Gastroesophageal sphincter (tissue), 4 donors: ENCODE results near the gene NAA30. TPM values are rescaled to one million over a fixed set of nuclear protein-coding genes. Genes with fewer than 3 reads are reported as not detected.

Source experiments
- ATAC-seq: fragments of 150-250 bp; one replicate; pipeline ENCODE4 v1.9.1; 2016; ENCODE audit warnings: mild to moderate bottlenecking, moderate library complexity
- H3K27ac ChIP-seq, 4 donors: fragments of 200-600 bp; sonication (generic) in 3 of 4; 1 replicate in 3 of 4; 2 replicates in 1 of 4; pipeline ENCODE4 v1.5.1; 2016 to 2019
- H3K27me3 ChIP-seq: fragments of 200-600 bp; sonication (generic); one replicate; pipeline ENCODE4 v1.5.1; 2019
- H3K36me3 ChIP-seq, 2 donors: fragments of 200-600 bp; sonication (generic); one replicate each; pipeline ENCODE4 v1.5.1; 2019; ENCODE audit warnings: control low read depth in 1 of 2
- H3K4me1 ChIP-seq, 3 donors: fragments of 200-600 bp; sonication (generic); 1 replicate in 2 of 3; 2 replicates in 1 of 3; pipeline ENCODE4 v1.5.1; 2016 to 2019; ENCODE audit warnings: control low read depth in 2 of 3
- H3K4me3 ChIP-seq, 2 donors: fragments of 200-600 bp; sonication (generic); one replicate each; pipeline ENCODE4 v1.5.1; 2019; ENCODE audit warnings: mild to moderate bottlenecking in 1 of 2, moderate library complexity in 1 of 2
- H3K9me3 ChIP-seq, 3 donors: fragments of 200-600 bp; sonication (generic); one replicate each; pipeline ENCODE4 v1.5.1; 2017 to 2019; ENCODE audit warnings: control low read depth in 2 of 3
- EP300 ChIP-seq: sonication (generic); formaldehyde crosslinking; IDR thresholded peaks from one replicate; pipeline ENCODE4 v1.6.1; 2017; ENCODE audit warnings: antibody characterized with exemption, mild to moderate bottlenecking
- POLR2A ChIP-seq, 2 donors: fragments of 450-650 bp; IDR thresholded peaks; one replicate each; pipeline ENCODE4 v1.6.1; 2017; ENCODE audit warnings: antibody characterized with exemption in 2 of 2, mild to moderate bottlenecking in 2 of 2, moderate library complexity in 1 of 2
- POLR2AphosphoS5 ChIP-seq: sonication (generic); formaldehyde crosslinking; IDR thresholded peaks from one replicate; pipeline ENCODE4 v1.6.1; 2017; ENCODE audit warnings: antibody characterized with exemption
- WGBS, 2 donors: methylation state at CpG; one replicate each; pipeline ENCODE4 v1.1.5; 2018; ENCODE audit warnings: low coverage in 1 of 2; 5-methylcytosine and 5-hydroxymethylcytosine counted together
- total RNA-seq, 4 donors: library from RNA; depleted of rRNA; stranded (reverse); fragments of >200 nt; gene quantifications; one replicate each; pipeline ENCODE4 v1.1.0, GENCODE V29; 2016
- TF ChIP-seq, protein P1 (sequence below), 4 experiments: fragments of 200-600 bp in 2 of 4; fragments of 450-650 bp in 2 of 4; sonication (generic) in 1 of 4; IDR thresholded peaks; one replicate each; pipeline ENCODE4 v1.5.1; 2017 to 2019; ENCODE audit warnings: antibody characterized with exemption in 4 of 4, mild to moderate bottlenecking in 2 of 4, moderate library complexity in 2 of 4

The NAA30 gene
- total RNA-seq, 4 donors from 2014 or later: 17.8 to 32.9 (median 27.1) TPM

GRCh38 chr14:57400556-57401494 is 10.4 kb downstream of the NAA30 start:
- H3K4me3 ChIP-seq: no peak overlapping the region
- H3K27me3 ChIP-seq: no peaks in the 10 kb centered on the region
- H3K9me3 ChIP-seq: no peaks in the 10 kb centered on the region
- H3K27ac ChIP-seq: no peak overlapping the region
- WGBS, 2 donors: 82 to 91% methylated on average over 4 of the region's 4 CpGs
- no peak for TF ChIP-seq EP300
- TF ChIP-seq, protein P1, sequence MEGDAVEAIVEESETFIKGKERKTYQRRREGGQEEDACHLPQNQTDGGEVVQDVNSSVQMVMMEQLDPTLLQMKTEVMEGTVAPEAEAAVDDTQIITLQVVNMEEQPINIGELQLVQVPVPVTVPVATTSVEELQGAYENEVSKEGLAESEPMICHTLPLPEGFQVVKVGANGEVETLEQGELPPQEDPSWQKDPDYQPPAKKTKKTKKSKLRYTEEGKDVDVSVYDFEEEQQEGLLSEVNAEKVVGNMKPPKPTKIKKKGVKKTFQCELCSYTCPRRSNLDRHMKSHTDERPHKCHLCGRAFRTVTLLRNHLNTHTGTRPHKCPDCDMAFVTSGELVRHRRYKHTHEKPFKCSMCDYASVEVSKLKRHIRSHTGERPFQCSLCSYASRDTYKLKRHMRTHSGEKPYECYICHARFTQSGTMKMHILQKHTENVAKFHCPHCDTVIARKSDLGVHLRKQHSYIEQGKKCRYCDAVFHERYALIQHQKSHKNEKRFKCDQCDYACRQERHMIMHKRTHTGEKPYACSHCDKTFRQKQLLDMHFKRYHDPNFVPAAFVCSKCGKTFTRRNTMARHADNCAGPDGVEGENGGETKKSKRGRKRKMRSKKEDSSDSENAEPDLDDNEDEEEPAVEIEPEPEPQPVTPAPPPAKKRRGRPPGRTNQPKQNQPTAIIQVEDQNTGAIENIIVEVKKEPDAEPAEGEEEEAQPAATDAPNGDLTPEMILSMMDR (IDR thresholded peaks at IDR 0.05): no peak
- TF ChIP-seq POLR2A (IDR thresholded peaks at IDR 0.05): no peak
- no peak for TF ChIP-seq POLR2AphosphoS5
- peaks cover 0 to 29% (median 0%) of the 10 kb centered on the region in 3 donors for H3K4me1 ChIP-seq
- H3K36me3 ChIP-seq: peaks cover 0 to 64% of the 10 kb centered on the region in 2 donors
- no peak for ATAC-seq

DNA sequence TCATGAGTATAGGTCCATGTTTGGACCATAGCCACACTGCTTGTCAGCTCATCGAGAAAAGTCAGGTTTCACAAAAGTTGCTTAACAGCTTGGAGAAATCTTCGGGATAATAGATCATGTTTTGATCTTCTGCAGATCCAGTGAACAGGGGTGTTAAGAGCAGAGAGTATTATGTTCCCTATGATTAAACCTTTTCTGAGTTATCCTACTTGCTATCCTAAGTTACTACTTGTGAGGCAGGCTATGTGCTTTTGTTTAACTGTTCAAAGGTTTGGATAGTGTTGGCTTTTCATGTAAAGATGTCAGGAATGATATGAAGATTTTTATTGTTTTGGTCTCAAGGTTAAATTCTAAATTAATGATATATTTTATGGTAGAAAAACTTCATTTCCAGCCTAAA is 11.1 kb downstream of the NAA30 start:
- TF ChIP-seq EP300 (no peak), POLR2AphosphoS5 (no peak), POLR2A (IDR thresholded peaks at IDR 0.05) (no peak)
- TF ChIP-seq, protein P1 (IDR thresholded peaks at IDR 0.05): no peak
- 48 to 56% methylated on average over 2 of the region's 2 CpGs for WGBS, 2 donors
- no peaks in the 10 kb centered on the region for H3K27me3 ChIP-seq
- H3K27ac ChIP-seq: no peak overlapping the region
- peaks cover 0 to 22% (median 0%) of the 10 kb centered on the region in 3 donors for H3K4me1 ChIP-seq
- H3K4me3 ChIP-seq: no peak overlapping the region
- no peak for ATAC-seq
- peaks cover 0 to 64% of the 10 kb centered on the region in 2 donors for H3K36me3 ChIP-seq
- H3K9me3 ChIP-seq: no peaks in the 10 kb centered on the region

- Histone ChIP-seq H3K4me1 (peaks cover 0 to 20% (median 0%) of the 10 kb centered on the region in 3 donors), H3K9me3 (no peaks in the 10 kb centered on the region), H3K27ac (no peak overlapping the region), H3K4me3 (no peak overlapping the region), H3K27me3 (no peaks in the 10 kb centered on the region), H3K36me3 (peaks cover 0 to 61% of the 10 kb centered on the region in 2 donors)
- 43 to 44% methylated on average over 1 of the region's 1 CpG for WGBS, 2 donors
- TF ChIP-seq EP300 (no peak), POLR2A (IDR thresholded peaks at IDR 0.05) (no peak), POLR2AphosphoS5 (no peak)
- TF ChIP-seq, protein P1 (IDR thresholded peaks at IDR 0.05): no peak
- no peak for ATAC-seq
Observed at GRCh38 chr14:57402173-57402852, 11.9 kb downstream of the NAA30 start.

- TF ChIP-seq POLR2A (IDR thresholded peaks at IDR 0.05): no peak
- Histone ChIP-seq H3K4me1 (peaks cover 0 to 20% (median 0%) of the 10 kb centered on the region in 3 donors), H3K9me3 (no peaks in the 10 kb centered on the region), H3K27ac (no peak overlapping the region), H3K27me3 (no peaks in the 10 kb centered on the region), H3K4me3 (no peak overlapping the region), H3K36me3 (peaks cover 0 to 51% of the 10 kb centered on the region in 2 donors)
- WGBS, 2 donors: 86 to 89% methylated on average over 1 of the region's 1 CpG
- no peak for ATAC-seq
Observed at GRCh38 chr14:57403521-57403864, 13.1 kb downstream of the NAA30 start.

DNA sequence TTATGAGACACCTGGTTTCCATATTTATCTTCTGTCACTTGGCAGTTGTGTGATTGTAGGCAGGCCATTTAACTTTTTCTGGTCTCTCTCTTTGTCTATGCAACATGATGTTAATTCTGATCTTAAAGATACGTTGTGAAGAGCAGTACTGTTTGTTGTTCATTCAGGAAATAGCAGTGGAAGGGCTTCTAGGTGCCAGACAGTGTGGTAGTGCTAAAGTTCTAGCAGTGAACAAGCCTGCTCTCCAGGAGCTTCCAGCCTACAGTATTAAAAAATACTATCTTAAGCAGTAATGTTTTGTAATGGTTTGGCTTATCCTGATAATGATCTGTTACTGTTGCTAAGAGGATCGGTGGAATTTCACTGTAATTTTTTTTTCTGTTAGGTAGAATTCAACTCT is 15.2 kb downstream of the NAA30 start:
- no peak overlapping the region for H3K27ac ChIP-seq
- H3K36me3 ChIP-seq: peaks cover 0 to 47% of the 10 kb centered on the region in 2 donors
- H3K4me3 ChIP-seq: no peak overlapping the region
- ATAC-seq: no peak
- no peaks in the 10 kb centered on the region for H3K9me3 ChIP-seq
- H3K27me3 ChIP-seq: no peaks in the 10 kb centered on the region
- no peak for TF ChIP-seq POLR2AphosphoS5
- TF ChIP-seq POLR2A (IDR thresholded peaks at IDR 0.05): no peak
- TF ChIP-seq, protein P1 (IDR thresholded peaks at IDR 0.05): no peak
- TF ChIP-seq EP300: no peak
- WGBS, 2 donors: 74 to 86% methylated on average over 2 of the region's 2 CpGs
- peaks cover 0 to 20% (median 0%) of the 10 kb centered on the region in 3 donors for H3K4me1 ChIP-seq
